Stomach smooth muscle (tissue), 2 donors: ENCODE results near the gene CORT.
"Not testable (repeated sequence)": the region's sequence is repeated elsewhere in the genome, so short reads cannot be mapped to it uniquely, and the experiment has no call there.

Experiments used
- H3K27ac ChIP-seq: one replicate; pipeline ENCODE4 v1.7.0; 2013; ENCODE audit warnings: mild to moderate bottlenecking, low read length, inconsistent platforms
- H3K27me3 ChIP-seq, 2 donors: one replicate each; pipeline ENCODE4 v1.7.0; 2013; ENCODE audit warnings: low read length in 2 of 2; ENCODE audit not compliant: insufficient read depth in 2 of 2, control insufficient read depth in 1 of 2
- H3K36me3 ChIP-seq, 2 donors: one replicate each; pipeline ENCODE4 v1.7.0; 2013; ENCODE audit warnings: low read length in 2 of 2; ENCODE audit not compliant: control insufficient read depth in 2 of 2, insufficient read depth in 2 of 2
- H3K4me1 ChIP-seq: one replicate; pipeline ENCODE4 v1.7.0; 2013; ENCODE audit warnings: low read length; ENCODE audit not compliant: control insufficient read depth, insufficient read depth
- H3K4me3 ChIP-seq, 2 donors: one replicate each; pipeline ENCODE4 v1.7.0; 2013; ENCODE audit warnings: low read length in 2 of 2
- H3K9ac ChIP-seq, 2 donors: one replicate each; pipeline ENCODE4 v1.7.0; 2013; ENCODE audit warnings: low read length in 2 of 2, mild to moderate bottlenecking in 1 of 2
- H3K9me3 ChIP-seq, 2 donors: one replicate each; pipeline ENCODE4 v1.7.0; 2013; ENCODE audit warnings: low read length in 2 of 2; ENCODE audit not compliant: control insufficient read depth in 2 of 2
- donor health status: healthy.
- donor health status: Pancreatic carcinoma.

Gene CORT

GRCh38 chr1:10425826-10426534 is 23.9 kb upstream of the CORT start:
- H3K36me3 ChIP-seq, H3K27me3 ChIP-seq, H3K9me3 ChIP-seq, H3K4me3 ChIP-seq, H3K27ac ChIP-seq, H3K9ac ChIP-seq: not testable (repeated sequence)
- H3K4me1 ChIP-seq: peaks cover 15% of the 10 kb centered on the region

DNA sequence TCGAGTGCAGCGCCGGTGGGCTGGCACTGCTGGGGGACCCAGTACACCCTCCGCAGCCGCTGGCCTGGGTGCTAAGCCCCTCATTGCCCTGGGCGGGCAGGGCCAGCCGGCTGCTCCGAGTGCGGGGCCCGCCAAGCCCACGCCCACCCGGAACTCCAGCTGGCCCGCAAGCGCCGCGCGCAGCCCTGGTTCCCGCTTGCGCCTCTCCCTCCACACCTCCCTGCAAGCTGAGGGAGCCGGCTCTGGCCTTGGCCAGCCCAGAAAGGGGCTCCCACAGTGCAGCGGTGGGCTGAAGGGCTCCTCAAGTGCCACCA is 23.3 kb upstream of the CORT start:
- H3K36me3 ChIP-seq, H3K9ac ChIP-seq, H3K9me3 ChIP-seq, H3K27ac ChIP-seq, H3K27me3 ChIP-seq, H3K4me3 ChIP-seq: not testable (repeated sequence)
- H3K4me1 ChIP-seq: peaks cover 19% of the 10 kb centered on the region

DNA sequence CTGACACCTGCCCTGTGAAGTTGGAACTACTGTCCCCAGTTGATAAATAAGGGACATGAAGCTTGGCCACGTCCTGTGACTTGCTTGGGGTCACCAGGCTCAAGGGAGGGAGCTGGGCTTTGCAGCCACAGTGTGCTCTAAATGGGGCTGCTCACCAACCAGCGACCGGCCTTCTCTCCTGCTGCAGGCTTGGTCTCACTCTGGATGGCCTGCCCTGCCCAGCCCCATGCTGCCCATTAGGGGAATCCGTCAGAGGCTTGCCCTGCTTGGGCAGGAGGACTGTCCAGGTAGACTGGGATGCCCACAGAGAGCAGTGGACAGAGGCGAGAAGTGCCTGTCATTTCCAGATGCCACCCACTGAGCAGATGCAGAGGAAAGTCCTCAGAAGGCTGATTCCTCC is 20.8 kb upstream of the CORT start:
- H3K9ac ChIP-seq: no peak overlapping the region

DNA sequence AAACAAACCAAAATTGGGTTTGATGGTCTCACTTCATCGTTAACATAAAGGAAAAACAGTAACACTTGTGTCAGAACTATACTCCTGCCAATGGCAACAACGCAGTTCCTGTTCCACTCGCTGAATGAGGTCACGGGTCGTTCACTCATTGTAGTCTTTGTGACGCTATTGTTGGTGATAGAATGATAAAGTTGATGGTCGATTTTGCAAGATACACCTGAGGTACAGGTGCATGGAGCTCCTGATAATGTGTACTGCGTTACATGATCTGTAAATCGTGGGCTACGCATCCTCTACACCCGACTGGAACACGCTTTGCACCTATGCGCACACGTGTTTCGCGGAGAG is 20.0 kb upstream of the CORT start:
- Histone ChIP-seq H3K4me3 (peak overlapping the region; percentile 83 to 92), H3K36me3 (no peaks in the 10 kb centered on the region), H3K27me3 (no peaks in the 10 kb centered on the region), H3K9ac (peak overlapping the region; percentile 55 to 59), H3K27ac (peak overlapping the region; percentile 37), H3K9me3 (no peaks in the 10 kb centered on the region), H3K4me1 (peaks cover 15% of the 10 kb centered on the region)

More for the DNA sequence above, 20.8 kb upstream of the CORT start:
- no peaks in the 10 kb centered on the region for H3K9me3 ChIP-seq
- no peak overlapping the region for H3K4me3 ChIP-seq
- H3K36me3 ChIP-seq: no peaks in the 10 kb centered on the region
- no peak overlapping the region for H3K27ac ChIP-seq
- peaks cover 19% of the 10 kb centered on the region for H3K4me1 ChIP-seq
- no peaks in the 10 kb centered on the region for H3K27me3 ChIP-seq

DNA sequence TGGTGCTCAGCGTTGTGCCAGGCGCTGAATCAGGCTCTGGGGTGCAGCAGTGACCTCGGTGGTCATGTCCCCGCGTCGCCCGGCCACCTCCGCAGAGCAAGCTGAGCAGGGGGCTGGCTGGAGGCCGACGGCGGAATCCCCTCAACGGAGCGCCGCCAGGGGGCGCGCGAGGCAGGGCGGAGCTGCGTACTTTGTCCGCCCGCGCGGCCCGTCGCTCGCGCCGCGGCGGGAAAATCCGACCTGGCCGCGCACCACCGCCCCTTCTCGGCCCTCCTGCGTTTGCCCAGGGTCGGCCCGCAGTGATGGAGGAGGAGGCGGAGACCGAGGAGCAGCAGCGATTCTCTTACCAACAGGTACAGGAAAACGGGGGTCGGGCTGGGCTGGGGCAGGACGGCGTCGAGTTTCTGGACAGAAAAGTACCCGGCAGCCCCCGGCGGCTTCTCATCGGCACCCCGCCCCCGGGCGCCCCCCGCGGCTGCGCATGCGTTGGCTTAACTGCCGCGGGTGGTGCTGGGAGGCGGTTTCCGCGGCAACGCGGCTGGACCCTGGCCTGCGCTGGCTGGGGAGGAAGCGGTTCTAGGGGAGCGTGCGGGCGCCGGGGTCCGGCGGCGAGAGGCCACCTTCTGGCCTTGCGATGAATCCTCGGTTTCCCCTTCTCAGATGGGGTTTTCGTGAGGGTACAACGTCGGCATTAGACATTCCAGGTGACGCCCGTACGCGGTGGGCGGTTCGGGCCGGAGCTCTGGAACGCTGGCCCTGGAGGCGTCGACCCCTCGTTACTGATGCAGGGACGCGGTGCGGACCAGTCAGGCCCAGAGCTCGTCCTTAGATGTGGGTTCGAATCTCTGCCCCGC is 19.4 kb upstream of the CORT start, which contains the start of gene CENPS:
CENPS (plus strand) TSS at position 218 of the 854 bp plus-strand sequence; CDS start at position 303, 85 bp downstream.
- no peaks in the 10 kb centered on the region for H3K9me3 ChIP-seq
- peaks cover 15% of the 10 kb centered on the region for H3K4me1 ChIP-seq
- no peaks in the 10 kb centered on the region for H3K27me3 ChIP-seq
- peak within 1 kb of the TSS; percentile 68 to 74 for H3K9ac ChIP-seq
- peak within 1 kb of the TSS; percentile 83 to 92 for H3K4me3 ChIP-seq
- no peaks in the 10 kb centered on the region for H3K36me3 ChIP-seq
- H3K27ac ChIP-seq: peak within 1 kb of the TSS; percentile 58

DNA sequence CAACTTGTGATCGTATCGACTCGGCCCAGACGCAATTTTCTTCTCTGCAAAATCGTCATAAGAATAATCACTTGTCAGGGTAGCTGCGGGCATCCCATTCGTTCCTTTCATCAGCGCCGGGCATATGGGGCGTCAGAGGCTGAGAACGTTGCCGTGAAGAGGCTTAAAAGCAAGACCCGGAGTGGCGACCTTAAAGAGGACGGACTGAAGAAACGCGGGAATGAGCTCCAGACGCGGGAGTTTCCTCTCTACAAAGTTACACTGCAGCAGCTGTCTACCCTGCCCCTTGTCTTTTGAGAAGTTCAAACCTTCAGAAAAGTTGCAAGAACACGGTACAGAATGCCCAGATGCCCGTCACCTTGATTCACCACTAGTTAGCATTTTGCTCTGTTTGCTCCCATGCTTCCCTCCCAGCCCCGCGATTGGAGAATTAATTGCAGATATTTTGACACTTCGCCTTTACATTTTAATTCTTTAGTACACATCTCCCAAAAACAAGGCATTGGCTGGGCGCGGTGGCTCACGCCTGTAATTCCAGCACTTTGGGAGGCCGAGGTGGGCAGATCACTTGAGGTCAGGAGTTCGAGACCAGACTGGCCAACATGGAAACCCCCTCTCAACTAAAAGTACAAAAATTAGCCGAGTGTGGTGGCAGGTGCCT is 18.6 kb upstream of the CORT start:
- Histone ChIP-seq H3K4me3 (peak overlapping the region; percentile 74 to 92), H3K4me1 (peaks cover 15% of the 10 kb centered on the region), H3K36me3 (no peaks in the 10 kb centered on the region), H3K27me3 (no peaks in the 10 kb centered on the region), H3K9me3 (no peaks in the 10 kb centered on the region), H3K27ac (peak overlapping the region; percentile 58), H3K9ac (peak overlapping the region; percentile 68 to 74)

DNA sequence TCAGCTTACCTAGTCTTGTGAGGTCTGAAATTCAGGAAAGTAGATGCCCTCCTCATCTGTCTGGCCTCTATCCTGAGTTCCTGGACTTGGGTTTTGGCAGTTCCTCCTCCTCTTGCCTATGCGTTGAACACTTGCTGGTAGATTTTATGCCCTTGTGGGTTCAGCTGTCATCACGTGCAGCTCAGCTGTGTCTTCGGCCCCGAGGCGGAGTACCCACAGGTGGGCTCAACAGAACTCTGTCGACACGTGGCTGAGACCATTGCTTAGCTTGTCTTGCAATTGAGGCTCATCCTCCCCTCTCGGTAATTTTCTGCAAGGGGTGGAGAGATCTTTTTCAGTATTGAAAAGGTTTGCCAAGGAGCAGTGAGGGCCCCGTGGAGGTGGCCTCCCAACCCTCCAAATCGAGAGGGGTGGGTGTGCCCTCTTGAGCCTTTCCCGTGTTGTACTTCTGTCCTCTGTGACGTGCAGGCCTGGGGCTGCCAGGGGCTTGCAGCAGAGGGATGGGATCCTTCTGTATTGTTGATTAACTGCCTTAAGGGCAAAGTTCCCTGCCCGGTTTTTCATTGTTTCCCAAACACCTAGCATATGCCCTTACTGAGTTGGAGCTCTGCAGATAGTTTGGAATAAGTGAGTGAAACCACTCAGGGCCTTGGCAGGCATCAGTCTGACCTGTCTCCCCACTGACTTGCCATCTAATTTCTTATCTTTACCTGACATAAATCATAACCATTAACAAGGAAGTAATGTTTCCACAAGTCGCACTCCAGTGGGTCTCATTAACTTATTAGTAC is 16.7 kb upstream of the CORT start:
- no peak overlapping the region for H3K27ac ChIP-seq
- H3K36me3 ChIP-seq: no peaks in the 10 kb centered on the region
- no peak overlapping the region for H3K9ac ChIP-seq
- no peaks in the 10 kb centered on the region for H3K27me3 ChIP-seq
- H3K4me3 ChIP-seq: no peak overlapping the region
- H3K4me1 ChIP-seq: peaks cover 13% of the 10 kb centered on the region
- H3K9me3 ChIP-seq: no peaks in the 10 kb centered on the region

DNA sequence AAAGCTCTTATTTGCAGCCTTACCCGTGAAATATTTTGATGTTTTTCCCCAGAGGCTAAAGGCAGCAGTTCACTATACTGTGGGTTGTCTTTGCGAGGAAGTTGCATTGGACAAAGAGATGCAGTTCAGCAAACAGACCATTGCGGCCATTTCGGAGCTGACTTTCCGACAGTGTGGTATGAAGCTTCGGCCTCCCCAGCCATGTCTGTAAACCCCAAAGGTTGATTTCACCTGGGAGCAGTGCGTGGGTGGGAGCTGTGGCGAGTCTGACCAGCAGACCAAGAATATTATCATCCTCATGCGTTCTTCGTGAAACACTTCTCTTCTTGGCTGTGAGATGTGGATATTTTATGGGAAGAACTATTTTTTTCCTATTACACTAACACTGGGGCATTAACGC is 16.0 kb upstream of the CORT start:
- peaks cover 13% of the 10 kb centered on the region for H3K4me1 ChIP-seq
- H3K9me3 ChIP-seq: no peaks in the 10 kb centered on the region
- no peak overlapping the region for H3K27ac ChIP-seq
- H3K36me3 ChIP-seq: no peaks in the 10 kb centered on the region
- H3K4me3 ChIP-seq: no peak overlapping the region
- no peak overlapping the region for H3K9ac ChIP-seq
- no peaks in the 10 kb centered on the region for H3K27me3 ChIP-seq

- Histone ChIP-seq H3K4me1 (peaks cover 13% of the 10 kb centered on the region), H3K9ac (no peak overlapping the region), H3K27ac (no peak overlapping the region), H3K9me3 (no peaks in the 10 kb centered on the region), H3K4me3 (no peak overlapping the region), H3K27me3 (no peaks in the 10 kb centered on the region), H3K36me3 (no peaks in the 10 kb centered on the region)
Observed at GRCh38 chr1:10434590-10434989, 15.2 kb upstream of the CORT start.

- Histone ChIP-seq H3K9ac (no peak overlapping the region), H3K9me3 (no peaks in the 10 kb centered on the region), H3K4me3 (no peak overlapping the region)
Observed at GRCh38 chr1:10437052-10437451, 12.8 kb upstream of the CORT start.

More at GRCh38 chr1:10437052-10437451, 12.8 kb upstream of the CORT start:
- no peaks in the 10 kb centered on the region for H3K36me3 ChIP-seq
- no peaks in the 10 kb centered on the region for H3K4me1 ChIP-seq
- no peak overlapping the region for H3K27ac ChIP-seq
- no peaks in the 10 kb centered on the region for H3K27me3 ChIP-seq
